GM18951 (cell line): Measurements from ENCODE around the gene PCLO.

Experiments used
- POLR2A ChIP-seq: IDR thresholded peaks from 4 replicates; pipeline ENCODE4 v1.6.1; 2011; ENCODE audit warnings: mild to moderate bottlenecking; ENCODE audit not compliant: insufficient read length, insufficient read depth; ENCODE audit errors: extremely low read depth
- in situ Hi-C: fragments of 300-500 bp; cut with MboI; formaldehyde crosslinking; loops from one replicate; pipeline ENCODE4 v1.12.0; 2022; ENCODE audit warnings: low sequenced_read_pairs, mixed read lengths, inconsistent platforms; ENCODE audit not compliant: unreplicated experiment

The PCLO gene

GRCh38 chr7:82859106-82859850, 303.4 kb downstream of the PCLO start:
- in situ Hi-C loops = no loop called here
- TF ChIP-seq POLR2A = no peak

- no peak for TF ChIP-seq POLR2A
- in situ Hi-C loops = no loop called here
These were observed 311.6 kb downstream of the PCLO start for GRCh38 chr7:82851121-82851520.

- in situ Hi-C loops = no loop called here
- no peak for TF ChIP-seq POLR2A
These were observed 320.9 kb downstream of the PCLO start for GRCh38 chr7:82841828-82842227.

DNA sequence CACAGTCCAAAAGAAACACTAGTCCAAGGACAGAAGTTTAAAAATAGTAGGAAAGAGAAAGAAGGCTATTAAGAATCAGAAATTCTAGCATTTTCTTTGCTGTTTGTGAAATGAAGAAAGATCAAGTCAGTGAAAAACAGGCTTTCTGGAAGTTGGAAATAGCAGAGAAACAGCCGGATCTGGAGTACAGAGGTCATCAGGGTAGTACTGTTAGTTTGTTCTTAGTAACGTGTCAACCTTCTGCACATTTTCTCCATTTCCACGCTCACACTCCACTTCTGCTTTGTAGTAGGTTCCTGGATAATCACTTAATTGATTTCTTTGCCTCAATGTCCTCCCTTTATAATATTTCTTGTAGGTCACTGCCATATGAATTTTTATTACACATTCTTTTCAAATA, 322.6 kb downstream of the PCLO start:
- in situ Hi-C loops = no loop called here
- no peak for TF ChIP-seq POLR2A

DNA sequence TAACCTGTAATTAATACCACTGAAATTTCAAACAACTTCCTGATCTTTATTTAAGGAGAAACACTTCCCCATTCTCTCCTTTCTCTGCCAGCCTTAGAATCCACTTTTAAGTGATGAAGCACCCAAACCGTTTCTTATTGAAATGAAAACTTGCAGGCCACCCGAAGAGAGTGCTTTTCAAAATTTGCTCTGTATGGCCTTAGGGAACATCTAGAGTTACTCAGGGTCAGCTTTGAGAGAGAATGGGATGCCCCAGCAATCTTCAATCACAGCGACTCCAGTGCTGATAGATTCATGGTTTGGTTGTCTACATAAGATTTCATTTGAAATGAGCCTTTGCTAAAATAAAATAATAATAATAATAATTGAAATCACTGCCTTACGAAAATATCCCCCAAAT, 323.1 kb downstream of the PCLO start:
- TF ChIP-seq POLR2A = no peak
- in situ Hi-C loops = no loop called here

- in situ Hi-C loops = no loop called here
- TF ChIP-seq POLR2A = no peak
These were observed 323.6 kb downstream of the PCLO start for GRCh38 chr7:82839063-82839462.

DNA sequence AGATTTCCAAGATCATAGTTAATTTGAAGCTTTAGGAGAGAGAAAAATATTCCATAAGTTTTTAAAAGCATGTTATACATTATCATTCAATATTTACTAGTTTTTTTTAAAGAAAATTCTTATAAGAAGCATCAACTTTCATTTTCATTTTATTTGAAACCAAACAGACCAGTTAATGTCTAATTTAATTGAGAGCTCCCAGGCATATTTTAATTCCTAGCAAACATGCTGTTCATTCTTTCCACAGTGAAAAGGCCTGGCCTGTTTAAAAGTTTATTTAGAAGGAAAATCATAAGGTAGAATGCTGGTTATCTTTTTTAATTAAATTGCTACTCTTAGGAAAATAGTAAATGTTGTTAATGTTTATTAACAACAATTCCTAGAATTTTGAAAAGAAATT, 324.4 kb downstream of the PCLO start:
- in situ Hi-C loops = no loop called here
- no peak for TF ChIP-seq POLR2A

GRCh38 chr7:82823073-82823472, 339.6 kb downstream of the PCLO start:
- TF ChIP-seq POLR2A = no peak
- in situ Hi-C loops = no loop called here

DNA sequence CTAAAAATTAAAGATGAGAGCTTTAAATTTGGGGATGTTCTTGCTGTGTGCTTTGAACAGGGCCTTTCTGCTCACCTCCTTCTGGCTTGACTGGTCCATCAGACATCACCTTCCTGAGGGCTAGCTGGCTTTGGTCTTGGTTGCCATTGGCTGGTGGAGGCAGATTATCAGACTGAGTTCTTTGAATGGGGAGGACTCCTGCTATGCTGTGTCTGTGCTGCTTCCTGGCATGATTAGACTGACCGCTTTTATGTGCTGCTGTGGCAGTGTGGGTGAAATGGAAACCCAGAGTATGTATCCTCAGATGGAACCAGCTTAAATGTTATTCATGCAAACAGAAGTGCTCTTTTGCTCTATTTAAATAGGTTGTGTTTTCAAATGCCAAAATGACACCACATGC, 341.6 kb downstream of the PCLO start:
- no peak for TF ChIP-seq POLR2A
- in situ Hi-C loops = no loop called here

GRCh38 chr7:82818171-82818570, 344.5 kb downstream of the PCLO start:
- no peak for TF ChIP-seq POLR2A
- in situ Hi-C loops = no loop called here

DNA sequence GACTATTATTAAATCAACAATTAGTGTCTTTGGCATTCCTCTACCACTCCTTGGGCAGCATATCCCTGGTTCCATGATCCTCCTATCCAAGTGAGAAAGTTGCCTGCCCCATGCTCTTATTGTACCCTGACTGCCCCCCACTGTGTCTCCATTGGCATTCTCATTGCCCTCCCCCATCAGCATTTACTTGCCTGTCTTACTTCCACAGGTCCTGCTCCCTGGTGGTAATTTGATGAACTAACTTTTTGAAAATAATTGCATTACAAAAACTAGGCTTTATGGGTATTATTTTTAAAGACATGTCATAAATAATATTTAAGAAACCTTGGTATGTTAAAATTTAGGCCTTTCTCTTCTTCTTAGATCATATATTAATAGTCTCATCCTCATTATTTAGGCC, 346.4 kb downstream of the PCLO start:
- TF ChIP-seq POLR2A = no peak
- in situ Hi-C loops = no loop called here

GRCh38 chr7:82810558-82811259, 352.0 kb downstream of the PCLO start:
- TF ChIP-seq POLR2A = no peak
- in situ Hi-C loops = no loop called here

- in situ Hi-C loops = no loop called here
- TF ChIP-seq POLR2A = no peak
These were observed 354.1 kb downstream of the PCLO start for GRCh38 chr7:82808633-82809032.

DNA sequence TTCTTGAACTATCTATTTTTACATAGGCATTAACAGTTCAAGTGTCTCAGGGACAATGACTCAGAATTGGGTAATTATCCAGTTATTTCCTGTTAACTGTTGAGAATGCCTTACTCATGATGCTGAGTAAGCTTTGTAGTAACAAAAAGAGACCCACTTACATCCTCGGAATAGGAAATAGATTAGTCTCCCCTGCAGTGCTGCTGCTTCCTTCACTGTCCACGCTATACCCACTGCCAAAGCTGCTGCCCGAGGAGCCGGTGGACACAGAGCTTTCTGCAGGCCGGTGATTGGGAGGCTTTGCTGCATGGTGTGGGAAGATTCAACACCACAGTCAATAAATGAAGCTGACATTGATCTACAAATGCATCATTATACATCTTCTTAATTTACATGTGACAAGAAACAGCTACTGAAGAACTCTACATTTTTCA, 357.1 kb downstream of the PCLO start:
- in situ Hi-C loops = no loop called here
- no peak for TF ChIP-seq POLR2A
